Upper lobe of left lung (tissue), 6 donors: ENCODE data around the gene MBD5. TPM values are rescaled to one million over a fixed set of nuclear protein-coding genes. Genes with fewer than 3 reads are reported as not detected.

Experiments used
- ATAC-seq, 2 donors: fragments of 200-7000 bp; cut with Tn5 transposase; one replicate each; pipeline ENCODE4 v1.9.1; 2022; ENCODE audit warnings: mild to moderate bottlenecking in 2 of 2, moderate library complexity in 2 of 2; ENCODE audit not compliant: low FRiP score in 2 of 2
- DNase-seq, 2 donors: peaks; one replicate each; pipeline ENCODE4 v3.0.0-alpha.2; 2019 to 2020
- H3K27ac ChIP-seq, 4 donors: fragments of 200-600 bp; sonication (generic); one replicate each; pipeline ENCODE4 v1.5.1; 2016 to 2019
- H3K27me3 ChIP-seq, 4 donors: fragments of 200-600 bp; sonication (generic); one replicate each; pipeline ENCODE4 v1.5.1; 2017 to 2019
- H3K36me3 ChIP-seq, 4 donors: fragments of 200-600 bp; sonication (generic); one replicate each; pipeline ENCODE4 v1.5.1; 2016 to 2019
- H3K4me1 ChIP-seq, 4 donors: fragments of 200-600 bp; sonication (generic); one replicate each; pipeline ENCODE4 v1.5.1; 2018 to 2019
- H3K4me3 ChIP-seq, 4 donors: fragments of 200-600 bp; sonication (generic); one replicate each; pipeline ENCODE4 v1.5.1; 2017 to 2019; ENCODE audit warnings: mild to moderate bottlenecking in 2 of 4, moderate library complexity in 1 of 4
- H3K9me3 ChIP-seq, 4 donors: fragments of 200-600 bp; sonication (generic); one replicate each; pipeline ENCODE4 v1.5.1; 2018 to 2019
- EP300 ChIP-seq, 4 donors: sonication (generic); formaldehyde crosslinking; IDR thresholded peaks; one replicate each; pipeline ENCODE4 v1.5.1; 2017; ENCODE audit warnings: antibody characterized with exemption in 4 of 4, control low read depth in 2 of 4
- POLR2A ChIP-seq, 4 donors: fragments of 450-650 bp; IDR thresholded peaks; one replicate each; pipeline ENCODE4 v1.5.1; 2016 to 2017; ENCODE audit warnings: antibody characterized with exemption in 4 of 4, mild to moderate bottlenecking in 2 of 4
- POLR2AphosphoS5 ChIP-seq, 2 donors: sonication (generic); formaldehyde crosslinking; IDR thresholded peaks; one replicate each; pipeline ENCODE4 v1.5.1; 2017; ENCODE audit warnings: antibody characterized with exemption in 2 of 2
- WGBS, 2 donors: methylation state at CpG; one replicate each; pipeline ENCODE4 v1.1.5; 2017 to 2018; 5-methylcytosine and 5-hydroxymethylcytosine counted together
- total RNA-seq, 6 donors: library from RNA; depleted of rRNA in 4 of 6; stranded (reverse); fragments of >200 nt in 4 of 6; gene quantifications; one replicate each; pipeline versions ENCODE4 v1.1.0 to v1.2.1, GENCODE V29; 2016 to 2021
- TF ChIP-seq, protein P1 (sequence below), 6 experiments: fragments of 450-650 bp in 4 of 6; fragments of 200-600 bp in 2 of 6; sonication (generic) in 2 of 6; IDR thresholded peaks; one replicate each; pipeline ENCODE4 v1.5.1; 2016 to 2019; ENCODE audit warnings: antibody characterized with exemption in 6 of 6
- donor health status: DM: no; HTN: no; CAD: no; lungs with moderate emphysema.
- donor health status: DM: no; HTN: yes; CAD: no; lungs with severe emphysema.

Gene MBD5
- total RNA-seq, 6 donors from 2014 or later: 22.6 to 99.5 (median 27.5) TPM

DNA sequence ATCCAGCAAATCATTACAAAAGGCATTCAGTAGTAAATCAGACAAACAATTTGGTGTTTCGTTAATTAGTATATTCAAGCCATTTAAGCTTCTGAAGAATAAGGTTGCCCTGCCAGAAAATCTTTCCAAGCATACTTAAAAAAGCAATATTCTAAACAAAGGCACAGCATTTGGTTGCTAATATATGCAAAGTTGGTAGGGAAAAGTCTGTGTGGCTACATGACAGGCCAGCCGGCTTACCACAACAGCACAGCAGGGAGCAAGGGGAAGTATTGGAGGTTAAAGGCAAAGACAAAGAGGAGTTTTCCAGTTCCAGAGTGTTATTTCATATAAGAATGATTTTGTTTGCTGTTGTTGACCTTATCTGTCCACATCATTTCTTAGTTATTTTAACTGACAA, 282.3 kb downstream of the MBD5 start:
- no peaks in the 10 kb centered on the region for H3K9me3 ChIP-seq
- ATAC-seq (no peak), DNase-seq (no peak)
- no peaks in the 10 kb centered on the region for H3K27me3 ChIP-seq
- 92 to 99% methylated on average over 2 of the region's 2 CpGs for WGBS, 2 donors
- TF ChIP-seq POLR2A (IDR thresholded peaks at IDR 0.05) (no peak), EP300 (IDR thresholded peaks at IDR 0.05) (no peak), POLR2AphosphoS5 (IDR thresholded peaks at IDR 0.05) (no peak)
- TF ChIP-seq, protein P1, sequence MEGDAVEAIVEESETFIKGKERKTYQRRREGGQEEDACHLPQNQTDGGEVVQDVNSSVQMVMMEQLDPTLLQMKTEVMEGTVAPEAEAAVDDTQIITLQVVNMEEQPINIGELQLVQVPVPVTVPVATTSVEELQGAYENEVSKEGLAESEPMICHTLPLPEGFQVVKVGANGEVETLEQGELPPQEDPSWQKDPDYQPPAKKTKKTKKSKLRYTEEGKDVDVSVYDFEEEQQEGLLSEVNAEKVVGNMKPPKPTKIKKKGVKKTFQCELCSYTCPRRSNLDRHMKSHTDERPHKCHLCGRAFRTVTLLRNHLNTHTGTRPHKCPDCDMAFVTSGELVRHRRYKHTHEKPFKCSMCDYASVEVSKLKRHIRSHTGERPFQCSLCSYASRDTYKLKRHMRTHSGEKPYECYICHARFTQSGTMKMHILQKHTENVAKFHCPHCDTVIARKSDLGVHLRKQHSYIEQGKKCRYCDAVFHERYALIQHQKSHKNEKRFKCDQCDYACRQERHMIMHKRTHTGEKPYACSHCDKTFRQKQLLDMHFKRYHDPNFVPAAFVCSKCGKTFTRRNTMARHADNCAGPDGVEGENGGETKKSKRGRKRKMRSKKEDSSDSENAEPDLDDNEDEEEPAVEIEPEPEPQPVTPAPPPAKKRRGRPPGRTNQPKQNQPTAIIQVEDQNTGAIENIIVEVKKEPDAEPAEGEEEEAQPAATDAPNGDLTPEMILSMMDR (IDR thresholded peaks at IDR 0.05): no peak
- no peak overlapping the region for H3K27ac ChIP-seq
- peaks cover 0 to 5% (median 0%) of the 10 kb centered on the region in 4 donors for H3K4me1 ChIP-seq
- peaks cover 0 to 2% (median 0%) of the 10 kb centered on the region in 4 donors for H3K36me3 ChIP-seq
- no peak overlapping the region for H3K4me3 ChIP-seq

DNA sequence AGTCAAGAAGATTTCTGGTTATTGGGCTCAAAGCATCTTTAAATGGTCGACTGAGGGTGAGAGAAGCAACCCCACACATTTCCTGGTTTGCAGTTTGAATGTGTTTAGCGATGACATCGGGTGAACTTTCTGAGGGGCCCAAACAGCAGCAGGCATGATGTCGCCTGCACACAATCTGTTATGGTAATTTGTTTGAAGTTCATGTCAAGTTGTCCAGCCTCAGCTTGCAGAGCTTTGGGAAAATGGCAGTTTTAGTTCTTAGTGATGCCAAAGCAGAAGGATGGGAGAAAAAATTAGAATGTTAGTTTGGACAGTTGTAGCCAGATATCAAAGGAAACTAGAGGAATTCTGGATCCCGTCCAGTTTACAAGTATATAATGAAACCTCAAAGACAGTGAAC, 284.6 kb downstream of the MBD5 start:
- DNase-seq (no peak), ATAC-seq (no peak)
- H3K9me3 ChIP-seq: no peaks in the 10 kb centered on the region
- H3K36me3 ChIP-seq: no peaks in the 10 kb centered on the region
- TF ChIP-seq EP300 (IDR thresholded peaks at IDR 0.05) (no peak), POLR2A (IDR thresholded peaks at IDR 0.05) (no peak), POLR2AphosphoS5 (IDR thresholded peaks at IDR 0.05) (no peak)
- TF ChIP-seq, protein P1 (IDR thresholded peaks at IDR 0.05): no peak
- peaks cover 0 to 5% (median 0%) of the 10 kb centered on the region in 4 donors for H3K4me1 ChIP-seq
- no peak overlapping the region for H3K4me3 ChIP-seq
- H3K27me3 ChIP-seq: no peaks in the 10 kb centered on the region
- no peak overlapping the region for H3K27ac ChIP-seq
- 70 to 78% methylated on average over 5 of the region's 5 CpGs for WGBS, 2 donors

DNA sequence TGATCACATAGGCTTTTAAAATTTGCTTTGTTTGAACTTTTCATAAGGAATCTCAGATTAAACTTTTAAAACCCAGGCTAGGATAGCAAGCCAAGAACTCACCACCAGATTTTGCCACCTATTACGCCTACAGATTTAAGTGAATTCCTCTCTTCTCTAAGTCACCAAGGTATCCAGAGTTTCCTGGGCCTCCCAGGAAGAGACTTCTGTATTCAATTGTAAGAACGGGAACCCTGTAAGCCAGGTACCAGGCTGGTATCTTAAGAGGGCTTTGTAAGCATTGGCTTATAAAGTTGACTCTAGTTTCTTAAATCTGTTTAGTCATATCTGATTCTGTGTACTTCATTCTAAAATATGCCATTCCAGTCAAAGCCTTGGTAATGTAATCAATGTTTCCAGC, 285.1 kb downstream of the MBD5 start:
- ATAC-seq (no peak), DNase-seq (no peak)
- Histone ChIP-seq H3K9me3 (no peaks in the 10 kb centered on the region), H3K27ac (no peak overlapping the region), H3K4me1 (no peaks in the 10 kb centered on the region), H3K27me3 (no peaks in the 10 kb centered on the region), H3K4me3 (no peak overlapping the region), H3K36me3 (no peaks in the 10 kb centered on the region)
- TF ChIP-seq EP300 (IDR thresholded peaks at IDR 0.05) (no peak), POLR2A (IDR thresholded peaks at IDR 0.05) (no peak)
- TF ChIP-seq, protein P1 (IDR thresholded peaks at IDR 0.05): no peak
- WGBS, 2 donors: 94 to 100% methylated on average over 2 of the region's 2 CpGs

DNA sequence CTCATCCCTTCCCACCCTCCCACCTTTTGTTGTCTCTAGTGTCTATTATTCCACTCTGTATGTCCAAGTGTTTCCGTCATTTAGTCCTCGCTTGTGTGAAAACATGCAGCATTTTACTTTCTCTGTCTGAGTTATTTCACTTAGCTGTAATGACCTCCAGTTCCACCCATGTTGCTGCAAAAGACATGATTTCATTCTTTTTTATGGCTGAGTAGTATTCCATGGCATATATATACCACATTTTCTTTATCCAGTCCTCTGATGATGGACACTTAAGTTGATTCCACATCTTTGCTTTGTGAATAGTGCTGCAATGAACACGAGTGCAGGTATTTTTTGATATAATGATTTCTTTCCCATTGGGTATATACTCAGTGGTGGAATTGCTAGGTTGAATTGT, 296.7 kb downstream of the MBD5 start:
- no peak for ATAC-seq
- no peak for DNase-seq
- no peaks in the 10 kb centered on the region for H3K27me3 ChIP-seq
- H3K4me3 ChIP-seq: no peak overlapping the region
- TF ChIP-seq EP300 (IDR thresholded peaks at IDR 0.05): no peak
- no peak for TF ChIP-seq POLR2AphosphoS5 (IDR thresholded peaks at IDR 0.05)
- TF ChIP-seq, protein P1 (IDR thresholded peaks at IDR 0.05): no peak
- no peak overlapping the region for H3K27ac ChIP-seq
- 65 to 67% methylated on average over 3 of the region's 3 CpGs for WGBS, 2 donors
- no peaks in the 10 kb centered on the region for H3K9me3 ChIP-seq
- H3K36me3 ChIP-seq: no peaks in the 10 kb centered on the region
- H3K4me1 ChIP-seq: no peaks in the 10 kb centered on the region

DNA sequence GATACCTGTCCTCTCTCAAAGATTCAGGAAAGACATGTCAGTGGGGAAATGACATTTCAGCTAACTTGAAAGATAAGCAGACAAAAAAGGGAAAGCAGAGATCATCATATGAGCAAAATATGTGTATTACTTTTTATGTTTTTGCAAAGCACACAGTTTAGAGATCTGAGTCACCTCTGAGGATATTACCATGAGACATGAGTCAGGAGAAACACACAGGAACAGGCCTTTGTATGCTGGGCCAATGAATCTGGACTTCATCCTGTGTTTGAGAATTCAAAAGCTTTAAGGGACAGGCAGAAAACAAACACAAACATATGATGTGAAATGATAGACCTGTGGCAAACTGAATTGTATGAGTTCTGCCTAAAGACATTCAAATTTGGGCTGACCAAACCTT, 317.6 kb downstream of the MBD5 start:
- peak in 1 of 2 donors; percentile 58 for ATAC-seq
- no peak overlapping the region for H3K4me3 ChIP-seq

More for the DNA sequence above, 317.6 kb downstream of the MBD5 start:
- Histone ChIP-seq H3K36me3 (peaks cover 0 to 15% (median 2%) of the 10 kb centered on the region in 4 donors), H3K4me1 (no peaks in the 10 kb centered on the region), H3K9me3 (peaks cover 0 to 7% (median 2%) of the 10 kb centered on the region in 4 donors), H3K27me3 (no peaks in the 10 kb centered on the region), H3K27ac (no peak overlapping the region)
- TF ChIP-seq, protein P1 (IDR thresholded peaks at IDR 0.05): no peak
- TF ChIP-seq POLR2AphosphoS5 (IDR thresholded peaks at IDR 0.05): no peak
- DNase-seq: no peak
